ENCODE results near the gene MAMDC4.

The MAMDC4 gene

GRCh38 chr9:136896027-136896426, 43.9 kb downstream of the MAMDC4 start:
- DNase-seq: no peak

GRCh38 chr9:136898483-136899100, 46.4 kb downstream of the MAMDC4 start:
- DNase-seq: no peak

- no peak for DNase-seq
Measured at GRCh38 chr9:136899196-136899595, 47.0 kb downstream of the MAMDC4 start.

- DNase-seq: no peak
Measured at GRCh38 chr9:136900556-136900955, 48.4 kb downstream of the MAMDC4 start.

GRCh38 chr9:136900988-136901515, 48.9 kb downstream of the MAMDC4 start:
- no peak for DNase-seq

- DNase-seq: no peak
Measured at GRCh38 chr9:136901516-136902258, 49.5 kb downstream of the MAMDC4 start.

- DNase-seq: no peak
Measured at GRCh38 chr9:136902259-136902821, 50.2 kb downstream of the MAMDC4 start.

GRCh38 chr9:136903041-136903554, 51.0 kb downstream of the MAMDC4 start:
- DNase-seq: no peak

GRCh38 chr9:136906266-136906665, 54.1 kb downstream of the MAMDC4 start:
- DNase-seq: no peak

- no peak for DNase-seq
Measured at GRCh38 chr9:136907011-136907914, 55.1 kb downstream of the MAMDC4 start.
